GM23248 (cell line): ENCODE results near the gene IFNA2. TPM values are rescaled to one million over a fixed set of nuclear protein-coding genes. Genes with fewer than 3 reads are reported as not detected.
"Not testable (repeated sequence)": the region's sequence is repeated elsewhere in the genome, so short reads cannot be mapped to it uniquely, and the experiment has no call there.

ENCODE experiments used
- DNase-seq: peaks from one replicate; pipeline ENCODE4 v3.0.0-alpha.2; 2015
- H2AFZ ChIP-seq: fragments of 200-600 bp; sonication (generic); 2 replicates; pipeline ENCODE4 v1.6.1; 2016; ENCODE audit warnings: antibody characterized with exemption
- H3F3A ChIP-seq: fragments of 200-600 bp; sonication (generic); 2 replicates; pipeline ENCODE4 v1.6.1; 2016; ENCODE audit warnings: mild to moderate bottlenecking, antibody characterized with exemption, mixed run types; ENCODE audit not compliant: insufficient read depth
- H3K27ac ChIP-seq: fragments of 200-600 bp; sonication (generic); 2 replicates; pipeline ENCODE4 v1.5.1; 2016; ENCODE audit warnings: mild to moderate bottlenecking
- H3K27me3 ChIP-seq: fragments of 200-600 bp; sonication (generic); replicated peaks from 2 replicates; pipeline ENCODE4 v1.6.1; 2016; ENCODE audit warnings: mild to moderate bottlenecking; ENCODE audit not compliant: insufficient read depth
- H3K36me3 ChIP-seq: fragments of 200-600 bp; sonication (generic); 2 replicates; pipeline ENCODE4 v1.6.1; 2016; ENCODE audit warnings: low read depth, mild to moderate bottlenecking
- H3K4me1 ChIP-seq: fragments of 200-600 bp; sonication (generic); 2 replicates; pipeline ENCODE4 v1.6.1; 2016; ENCODE audit warnings: mild to moderate bottlenecking; ENCODE audit not compliant: insufficient read depth
- H3K4me2 ChIP-seq: fragments of 200-600 bp; sonication (generic); one replicate; pipeline ENCODE4 v1.6.1; 2016; ENCODE audit warnings: mild to moderate bottlenecking; ENCODE audit not compliant: unreplicated experiment
- H3K4me3 ChIP-seq: fragments of 200-600 bp; sonication (generic); 2 replicates; pipeline ENCODE4 v1.5.1; 2016; ENCODE audit warnings: mild to moderate bottlenecking
- H3K79me2 ChIP-seq: fragments of 200-600 bp; sonication (generic); 2 replicates; pipeline ENCODE4 v1.6.1; 2016; ENCODE audit warnings: mild to moderate bottlenecking; ENCODE audit not compliant: insufficient read depth
- H3K9ac ChIP-seq: fragments of 200-600 bp; sonication (generic); 2 replicates; pipeline ENCODE4 v1.6.1; 2016; ENCODE audit warnings: mild to moderate bottlenecking
- H3K9me2 ChIP-seq: fragments of 200-600 bp; sonication (generic); 2 replicates; pipeline ENCODE4 v1.6.1; 2016; ENCODE audit warnings: mixed run types, mild to moderate bottlenecking, moderate library complexity; ENCODE audit not compliant: insufficient read depth
- H3K9me3 ChIP-seq: fragments of 200-600 bp; sonication (generic); one replicate; pipeline ENCODE4 v1.6.1; 2017; ENCODE audit warnings: low read depth
- H4K20me1 ChIP-seq: fragments of 200-600 bp; sonication (generic); 2 replicates; pipeline ENCODE4 v1.6.0; 2016; ENCODE audit not compliant: insufficient read depth
- EZH2 ChIP-seq: fragments of 200-600 bp; sonication (generic); IDR thresholded peaks from 2 replicates; pipeline ENCODE4 v1.6.1; 2018; ENCODE audit warnings: antibody characterized with exemption, mild to moderate bottlenecking; ENCODE audit not compliant: insufficient read depth, poor library complexity, severe bottlenecking
- EZH2phosphoT487 ChIP-seq: fragments of 200-600 bp; sonication (generic); IDR thresholded peaks from 2 replicates; pipeline ENCODE4 v1.6.1; 2018; ENCODE audit warnings: antibody characterized with exemption, moderate library complexity, mild to moderate bottlenecking, low read depth; ENCODE audit not compliant: insufficient read depth
- WGBS, 2 experiments: methylation state at CpG; one replicate each; pipeline ENCODE4 v1.1.6; 2015 to 2017; ENCODE audit warnings: low lambda C conversion rate in 2 of 2, low coverage in 1 of 2; ENCODE audit errors: missing lambda C conversion rate in 2 of 2; 5-methylcytosine and 5-hydroxymethylcytosine counted together
- in situ Hi-C: fragments of 300-500 bp; cut with MboI; formaldehyde crosslinking; loops from 2 replicates; pipeline ENCODE4 v1.15.0; 2020
- polyA plus RNA-seq: library from polyadenylated mRNA; unstranded; fragments of >200 nt; fragmentation: Nextera tagmentation; extraction: Ambion mirVana; gene quantifications from 2 replicates; pipeline ENCODE4 v1.2.1, GENCODE V29; 2016
- total RNA-seq: library from RNA; depleted of rRNA; stranded (reverse); fragments of >200 nt; shearing (Covaris generic); gene quantifications from 2 replicates; pipeline ENCODE4 v1.2.3, GENCODE V29; 2014; rRNA removed

IFNA2 gene
- total RNA-seq (not detected in 2 replicates), polyA plus RNA-seq (not detected in 2 replicates)

DNA sequence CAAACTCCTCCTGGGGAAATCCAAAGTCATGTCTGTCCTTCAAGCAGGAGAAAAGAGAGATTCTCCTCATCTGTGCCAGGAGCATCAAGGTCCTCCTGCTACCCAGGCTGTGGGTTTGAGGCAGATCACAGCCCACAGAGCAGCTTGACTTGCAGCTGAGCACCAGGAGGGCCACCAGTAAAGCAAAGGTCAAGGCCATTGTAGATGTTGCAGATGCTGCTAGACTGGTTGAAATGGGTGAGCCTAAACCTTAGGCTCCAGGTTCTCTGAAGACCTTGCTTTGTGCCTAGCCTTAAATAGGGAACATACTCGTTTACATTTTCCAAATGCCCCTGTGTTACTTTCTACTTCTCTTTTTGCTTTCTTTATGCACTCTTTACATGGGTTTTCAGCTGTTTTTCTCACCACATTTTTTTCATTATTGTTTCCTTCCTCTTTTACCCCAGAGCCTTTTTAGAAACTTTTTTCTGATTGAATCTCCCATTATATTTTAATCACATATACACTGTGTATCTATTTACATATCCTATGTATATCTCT is at the start of gene IFNA2:
Gene IFNA2, minus strand, starts transcription at position 268 of the 540 bp plus-strand sequence. Its CDS starts 69 bp downstream, at position 199.
- no peak within 1 kb of the TSS for H3K27ac ChIP-seq
- H3K4me1 ChIP-seq, result no peaks in the 10 kb centered on the region
- no peaks in the 10 kb centered on the region for H3K9me3 ChIP-seq
- TF ChIP-seq EZH2phosphoT487 (no peak), EZH2 (no peak)
- H3K4me2 ChIP-seq, result no peak within 1 kb of the TSS
- no peaks in the 10 kb centered on the region for H3F3A ChIP-seq
- no peak for DNase-seq
- WGBS, 2 experiments, result 0 to 3% methylated on average over 1 of the region's 1 CpG
- H3K36me3 ChIP-seq, result no peaks in the 10 kb centered on the region
- peaks cover 67% of the 10 kb centered on the region for H3K27me3 ChIP-seq
- H3K9me2 ChIP-seq, result no peaks in the 10 kb centered on the region
- H3K4me3 ChIP-seq, result no peak within 1 kb of the TSS
- H3K9ac ChIP-seq, result no peak within 1 kb of the TSS
- H2AFZ ChIP-seq, result no peak within 1 kb of the TSS
- no peaks in the 10 kb centered on the region for H3K79me2 ChIP-seq
- in situ Hi-C loops, result no loop called here
- H4K20me1 ChIP-seq, result no peaks in the 10 kb centered on the region

DNA sequence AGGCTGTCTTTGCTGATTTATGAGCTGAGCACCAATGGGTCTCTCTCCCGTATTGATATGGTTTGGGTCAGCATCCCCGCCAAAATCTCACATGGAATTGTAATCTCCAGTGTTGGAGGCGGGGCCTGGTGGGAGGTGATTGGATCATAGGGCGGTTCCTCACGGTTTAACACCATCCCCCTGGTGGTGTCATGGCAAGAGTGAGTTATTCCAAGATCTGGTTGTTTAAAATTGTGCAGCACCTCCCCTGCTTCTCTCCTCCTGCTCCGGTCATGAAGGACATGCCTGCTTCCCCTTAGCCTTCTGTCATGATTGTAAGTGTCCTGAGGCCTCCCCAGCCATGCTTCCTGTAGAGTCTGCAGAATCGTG is 49.8 kb upstream of the IFNA2 start:
- H3K9me3 ChIP-seq, in situ Hi-C loops, H3K79me2 ChIP-seq, H3K27me3 ChIP-seq, H3K9ac ChIP-seq, H2AFZ ChIP-seq, H4K20me1 ChIP-seq, H3K36me3 ChIP-seq, H3K9me2 ChIP-seq, H3K4me1 ChIP-seq, H3K27ac ChIP-seq, H3K4me2 ChIP-seq, H3K4me3 ChIP-seq: not testable (repeated sequence)
- peaks cover 42% of the 10 kb centered on the region for H3F3A ChIP-seq
- peak; percentile 33 for DNase-seq
- WGBS, 2 experiments, result 43 to 49% methylated on average over 7 of the region's 7 CpGs

DNA sequence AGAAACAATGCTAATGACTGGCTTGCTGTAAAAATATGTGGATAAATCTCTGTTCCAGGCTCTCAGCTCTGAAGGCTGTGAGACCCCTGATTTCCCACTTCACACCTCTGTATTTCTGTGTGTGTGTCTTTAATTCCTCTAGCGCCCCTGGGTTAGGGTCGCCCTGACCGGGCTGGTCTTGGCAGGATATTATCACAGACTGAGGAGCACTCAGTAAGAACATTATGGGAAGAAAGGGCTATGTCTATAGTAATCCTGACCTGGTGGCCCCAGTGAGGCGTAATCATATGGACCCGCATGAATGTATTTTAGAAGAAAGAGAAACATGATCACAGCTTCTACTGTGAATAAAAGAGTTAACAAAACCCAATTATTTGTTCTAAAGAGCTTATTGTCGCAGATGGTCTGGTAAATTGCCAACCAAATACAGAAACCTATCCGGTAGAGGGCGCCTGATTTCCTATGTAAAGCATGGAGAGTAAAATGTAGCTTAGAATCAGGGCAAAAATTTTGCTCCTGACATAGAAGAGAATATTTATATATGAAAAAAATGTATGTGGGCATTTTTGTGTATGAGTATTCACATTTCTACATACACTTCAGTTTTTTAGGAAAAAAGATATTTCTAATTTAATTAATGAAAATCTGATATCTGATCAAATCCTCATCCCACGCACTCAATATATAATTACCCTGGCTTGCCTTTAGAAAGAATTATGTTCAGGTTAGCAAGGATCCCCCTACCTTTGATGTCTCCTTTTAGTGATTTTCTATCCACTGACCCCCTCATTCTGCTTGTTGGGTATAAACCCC is 49.2 kb upstream of the IFNA2 start:
- Histone ChIP-seq H3K27ac (no peak overlapping the region), H3F3A (peaks cover 39% of the 10 kb centered on the region), H3K36me3 (no peaks in the 10 kb centered on the region), H3K4me1 (no peaks in the 10 kb centered on the region), H3K4me3 (no peak overlapping the region), H3K9me2 (no peaks in the 10 kb centered on the region), H3K27me3 (no peaks in the 10 kb centered on the region), H2AFZ (peak overlapping the region; percentile 31; the same call in 1 of the 2 replicates), H3K79me2 (no peaks in the 10 kb centered on the region), H3K9ac (no peak overlapping the region), H3K4me2 (peak overlapping the region; percentile 49), H4K20me1 (no peaks in the 10 kb centered on the region), H3K9me3 (no peaks in the 10 kb centered on the region)
- WGBS, 2 experiments, result 25% methylated on average over 9 of the region's 9 CpGs
- DNase-seq, result peak; percentile 93
- in situ Hi-C loops, result no loop called here
- TF ChIP-seq EZH2 (no peak), EZH2phosphoT487 (no peak)

DNA sequence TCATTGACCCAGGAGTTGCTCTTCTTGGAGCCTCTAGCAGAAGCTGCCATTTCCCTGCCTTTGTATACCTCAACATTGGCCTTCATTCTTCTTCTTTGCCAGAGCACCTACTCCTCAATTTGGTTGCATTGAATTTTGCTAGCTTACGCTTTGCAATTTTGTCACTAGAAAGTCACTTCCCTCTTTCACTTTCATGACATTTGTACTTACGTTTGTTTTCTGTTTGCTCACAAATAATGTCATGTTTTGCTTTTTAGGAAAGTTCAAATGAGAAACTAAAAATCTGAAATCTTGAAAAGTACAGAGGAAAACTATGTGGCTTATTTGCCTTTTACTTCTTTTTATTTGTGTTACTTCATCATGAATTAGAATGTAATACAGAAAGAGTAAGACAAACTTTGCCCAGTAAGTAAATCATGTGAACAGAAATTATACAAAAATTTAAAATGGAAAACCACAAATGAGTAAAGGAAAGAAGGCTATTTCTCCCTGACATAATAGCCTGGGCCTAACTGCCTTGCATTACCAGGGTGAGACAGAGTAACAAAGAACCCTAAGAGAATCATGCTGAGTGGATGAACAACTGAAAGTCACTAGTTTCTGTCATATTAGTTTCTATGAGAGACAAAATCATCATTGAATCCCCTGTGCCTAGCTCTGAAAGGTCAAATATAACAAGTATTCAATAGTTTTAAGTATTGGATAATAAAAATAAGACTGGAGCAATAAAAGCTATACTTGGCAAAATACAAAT is 47.7 kb upstream of the IFNA2 start:
- Histone ChIP-seq H3K9ac (no peak overlapping the region), H3K9me3 (no peaks in the 10 kb centered on the region), H3K79me2 (no peaks in the 10 kb centered on the region), H2AFZ (no peak overlapping the region), H3K36me3 (no peaks in the 10 kb centered on the region), H3F3A (peaks cover 24% of the 10 kb centered on the region), H3K27ac (no peak overlapping the region), H3K4me1 (no peaks in the 10 kb centered on the region), H3K27me3 (no peaks in the 10 kb centered on the region), H3K4me3 (no peak overlapping the region), H3K4me2 (no peak overlapping the region), H4K20me1 (no peaks in the 10 kb centered on the region), H3K9me2 (no peaks in the 10 kb centered on the region)
- WGBS, 2 experiments, result 96 to 97% methylated on average over 2 of the region's 2 CpGs
- no peak for TF ChIP-seq EZH2
- no peak for TF ChIP-seq EZH2phosphoT487
- DNase-seq, result no peak
- in situ Hi-C loops, result no loop called here
